Keratinocyte (primary cell): ENCODE results near the gene KCNG2. TPM values are rescaled to one million over a fixed set of nuclear protein-coding genes. Genes with fewer than 3 reads are reported as not detected.

Experiments
- DNase-seq: peaks from one replicate; pipeline ENCODE4 v3.0.0-alpha.2; 2011; ENCODE audit warnings: low read depth, missing footprints, low spot score
- FAIRE-seq: peaks from 2 replicates; lab custom pipeline; 2011; peaks lifted over from hg19 to GRCh38; lab: Jason Lieb, UNC
- H2AFZ ChIP-seq: 2 replicates; pipeline ENCODE4 v1.6.0; 2012; ENCODE audit warnings: low read length, control low read depth, inconsistent platforms; ENCODE audit not compliant: control insufficient read depth
- H3K27ac ChIP-seq: 2 replicates; pipeline ENCODE4 v1.5.1; 2011; ENCODE audit warnings: low read length; ENCODE audit not compliant: control insufficient read depth, insufficient read depth
- H3K27me3 ChIP-seq: 3 replicates; pipeline ENCODE4 v1.6.0; 2011; ENCODE audit warnings: low read length; ENCODE audit not compliant: control insufficient read depth, insufficient read depth; ENCODE audit errors: extremely low read depth
- H3K36me3 ChIP-seq, 2 experiments: 2 replicates in 1 of 2; 3 replicates in 1 of 2; pipeline ENCODE4 v1.5.1; 2011; ENCODE audit warnings: low read length in 2 of 2, mild to moderate bottlenecking in 1 of 2; ENCODE audit not compliant: control insufficient read depth in 2 of 2, insufficient read depth in 2 of 2; ENCODE audit errors: extremely low read depth in 1 of 2
- H3K4me1 ChIP-seq: 3 replicates; pipeline ENCODE4 v1.5.1; 2011; ENCODE audit warnings: low read length; ENCODE audit not compliant: control insufficient read depth, insufficient read depth; ENCODE audit errors: extremely low read depth
- H3K4me2 ChIP-seq: 3 replicates; pipeline ENCODE4 v1.6.0; 2011; ENCODE audit warnings: low read depth, low read length; ENCODE audit not compliant: control insufficient read depth, insufficient read depth; ENCODE audit errors: extremely low read depth
- H3K4me3 ChIP-seq, 3 experiments: fragments of 200-600 bp in 1 of 3; sonication (generic) in 1 of 3; 2 replicates in 2 of 3; 3 replicates in 1 of 3; pipeline ENCODE4 v1.5.1; 2011 to 2016; ENCODE audit warnings: low read length in 3 of 3, mild to moderate bottlenecking in 3 of 3, control low read depth in 2 of 3, inconsistent platforms in 1 of 3, low read depth in 1 of 3, mixed read lengths in 1 of 3, mixed run types in 1 of 3, moderate library complexity in 1 of 3; ENCODE audit not compliant: control insufficient read depth in 2 of 3, insufficient read depth in 2 of 3; ENCODE audit errors: extremely low read depth in 1 of 3
- H3K79me2 ChIP-seq: 2 replicates; pipeline ENCODE4 v1.6.0; 2012; ENCODE audit warnings: low read length; ENCODE audit not compliant: control insufficient read depth, insufficient read depth
- H3K9ac ChIP-seq: 3 replicates; pipeline ENCODE4 v1.6.0; 2011; ENCODE audit warnings: low read length; ENCODE audit not compliant: control insufficient read depth, insufficient read depth; ENCODE audit errors: extremely low read depth
- H3K9me1 ChIP-seq: 3 replicates; pipeline ENCODE4 v1.6.0; 2011; ENCODE audit warnings: low read length; ENCODE audit not compliant: control insufficient read depth, insufficient read depth; ENCODE audit errors: extremely low read depth
- H3K9me3 ChIP-seq: 2 replicates; pipeline ENCODE4 v1.5.1; 2012; ENCODE audit warnings: low read depth, low read length; ENCODE audit not compliant: control insufficient read depth
- H4K20me1 ChIP-seq: 3 replicates; pipeline ENCODE4 v1.6.0; 2011; ENCODE audit warnings: low read length; ENCODE audit not compliant: control insufficient read depth, insufficient read depth; ENCODE audit errors: extremely low read depth
- EZH2 ChIP-seq: IDR thresholded peaks from one replicate; pipeline ENCODE4 v1.6.1; 2012; ENCODE audit warnings: inconsistent platforms, mild to moderate bottlenecking, low read length, moderate library complexity
- dilution Hi-C: fragments of 300-500 bp; cut with MboI; formaldehyde crosslinking; loops from one replicate; pipeline ENCODE4 v1.7.0; 2020; ENCODE audit warnings: low sequenced_read_pairs; ENCODE audit not compliant: extremely low pct_ligation_motif_present
- polyA plus RNA-seq, 5 experiments: library from polyadenylated mRNA; depleted of rRNA in 3 of 5; stranded (reverse) in 3 of 5; stranded (forward) in 1 of 5; unstranded in 1 of 5; fragments of >200 nt; gene quantifications; 1 replicate in 1 of 5; 2 replicates in 3 of 5; 3 replicates in 1 of 5; pipeline versions ENCODE4 v1.2.1 to v1.2.3, GENCODE V29; 2011 to 2012; ENCODE audit warnings: missing spikeins in 2 of 5, low read depth in 1 of 5, low replicate concordance in 1 of 5
- TF ChIP-seq, protein P1 (sequence below), 3 experiments: IDR thresholded peaks in 1 of 3; conservative IDR thresholded peaks in 1 of 3; optimal IDR thresholded peaks in 1 of 3; 2 replicates in 2 of 3; 3 replicates in 1 of 3; pipeline versions ENCODE3 to v1.5.1; 2011; ENCODE audit warnings: low read length in 3 of 3, mild to moderate bottlenecking in 3 of 3, moderate library complexity in 2 of 3, control low read depth in 1 of 3, inconsistent platforms in 1 of 3; ENCODE audit not compliant: insufficient read depth in 2 of 3; ENCODE audit errors: extremely low read depth in 1 of 3

The KCNG2 gene
- polyA plus RNA-seq, 1 donor (not counting 4 experiments of a cell fraction or from before 2014, with no cell fraction given) = not detected

DNA sequence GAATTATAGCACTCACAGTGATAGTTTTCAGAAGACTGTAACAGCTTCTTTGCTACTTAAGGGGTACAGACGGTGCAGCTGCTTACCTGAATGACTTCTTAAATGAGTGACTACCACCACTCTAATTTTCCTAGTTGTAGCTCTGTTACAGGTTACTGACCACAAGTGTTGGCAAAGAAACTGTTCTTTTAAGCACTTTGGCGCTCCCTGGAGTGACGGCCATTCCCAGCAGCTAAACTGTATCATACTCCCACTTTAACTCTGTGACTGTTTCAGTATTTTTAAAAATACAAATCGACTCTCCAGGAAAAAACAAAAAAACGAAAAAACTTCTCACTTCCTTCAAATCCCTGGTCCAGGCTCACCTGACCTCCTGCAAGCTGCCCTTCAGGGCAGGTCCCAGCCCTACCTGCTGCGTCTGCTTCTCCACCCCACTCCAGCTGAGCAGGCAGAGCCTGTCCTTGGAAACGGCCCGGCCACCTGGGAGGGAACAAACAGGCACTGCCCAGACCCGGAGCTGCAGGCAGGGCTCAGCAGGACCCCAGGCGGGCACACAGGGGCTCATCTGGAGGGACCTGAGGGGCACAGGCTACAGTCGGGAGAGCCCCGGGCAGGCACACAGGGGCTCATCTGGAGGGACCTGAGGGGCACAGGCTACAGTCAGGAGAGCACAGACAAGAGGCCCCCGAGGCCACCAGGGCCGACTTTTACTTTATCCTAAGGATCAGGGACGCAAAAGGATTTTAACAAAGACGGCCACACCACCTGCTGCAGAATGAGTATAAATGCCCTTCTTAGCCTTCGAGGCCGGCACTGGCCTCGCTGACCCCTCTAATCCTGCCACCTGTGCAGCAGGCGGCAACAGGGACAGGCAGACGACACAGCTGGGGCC is 129.2 kb downstream of the KCNG2 start:
- no peak for FAIRE-seq
- no peak overlapping the region for H3K4me3 ChIP-seq
- no peaks in the 10 kb centered on the region for H3K27me3 ChIP-seq
- H3K79me2 ChIP-seq = peaks cover 52% of the 10 kb centered on the region
- no peaks in the 10 kb centered on the region for H4K20me1 ChIP-seq
- H3K9me1 ChIP-seq = no peaks in the 10 kb centered on the region
- no peaks in the 10 kb centered on the region for H3K4me1 ChIP-seq
- H3K9ac ChIP-seq = no peak overlapping the region
- peaks cover 6% of the 10 kb centered on the region for H3K9me3 ChIP-seq
- no peak overlapping the region for H3K27ac ChIP-seq
- H3K36me3 ChIP-seq = peaks cover 17 to 20% of the 10 kb centered on the region in 2 experiments
- TF ChIP-seq, protein P1, sequence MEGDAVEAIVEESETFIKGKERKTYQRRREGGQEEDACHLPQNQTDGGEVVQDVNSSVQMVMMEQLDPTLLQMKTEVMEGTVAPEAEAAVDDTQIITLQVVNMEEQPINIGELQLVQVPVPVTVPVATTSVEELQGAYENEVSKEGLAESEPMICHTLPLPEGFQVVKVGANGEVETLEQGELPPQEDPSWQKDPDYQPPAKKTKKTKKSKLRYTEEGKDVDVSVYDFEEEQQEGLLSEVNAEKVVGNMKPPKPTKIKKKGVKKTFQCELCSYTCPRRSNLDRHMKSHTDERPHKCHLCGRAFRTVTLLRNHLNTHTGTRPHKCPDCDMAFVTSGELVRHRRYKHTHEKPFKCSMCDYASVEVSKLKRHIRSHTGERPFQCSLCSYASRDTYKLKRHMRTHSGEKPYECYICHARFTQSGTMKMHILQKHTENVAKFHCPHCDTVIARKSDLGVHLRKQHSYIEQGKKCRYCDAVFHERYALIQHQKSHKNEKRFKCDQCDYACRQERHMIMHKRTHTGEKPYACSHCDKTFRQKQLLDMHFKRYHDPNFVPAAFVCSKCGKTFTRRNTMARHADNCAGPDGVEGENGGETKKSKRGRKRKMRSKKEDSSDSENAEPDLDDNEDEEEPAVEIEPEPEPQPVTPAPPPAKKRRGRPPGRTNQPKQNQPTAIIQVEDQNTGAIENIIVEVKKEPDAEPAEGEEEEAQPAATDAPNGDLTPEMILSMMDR (optimal IDR thresholded peaks at IDR 0.05 in 1 of 3, IDR thresholded peaks at IDR 0.05 in 1 of 3, conservative IDR thresholded peaks at IDR 0.05 in 1 of 3; ENCODE audit: extremely low read depth in 1 of 3, insufficient read depth in 2 of 3, low read length in 3 of 3) = no peak
- TF ChIP-seq EZH2 = no peak
- DNase-seq = no peak
- no peak overlapping the region for H2AFZ ChIP-seq
- H3K4me2 ChIP-seq = no peak overlapping the region
- dilution Hi-C loops = no loop called here

DNA sequence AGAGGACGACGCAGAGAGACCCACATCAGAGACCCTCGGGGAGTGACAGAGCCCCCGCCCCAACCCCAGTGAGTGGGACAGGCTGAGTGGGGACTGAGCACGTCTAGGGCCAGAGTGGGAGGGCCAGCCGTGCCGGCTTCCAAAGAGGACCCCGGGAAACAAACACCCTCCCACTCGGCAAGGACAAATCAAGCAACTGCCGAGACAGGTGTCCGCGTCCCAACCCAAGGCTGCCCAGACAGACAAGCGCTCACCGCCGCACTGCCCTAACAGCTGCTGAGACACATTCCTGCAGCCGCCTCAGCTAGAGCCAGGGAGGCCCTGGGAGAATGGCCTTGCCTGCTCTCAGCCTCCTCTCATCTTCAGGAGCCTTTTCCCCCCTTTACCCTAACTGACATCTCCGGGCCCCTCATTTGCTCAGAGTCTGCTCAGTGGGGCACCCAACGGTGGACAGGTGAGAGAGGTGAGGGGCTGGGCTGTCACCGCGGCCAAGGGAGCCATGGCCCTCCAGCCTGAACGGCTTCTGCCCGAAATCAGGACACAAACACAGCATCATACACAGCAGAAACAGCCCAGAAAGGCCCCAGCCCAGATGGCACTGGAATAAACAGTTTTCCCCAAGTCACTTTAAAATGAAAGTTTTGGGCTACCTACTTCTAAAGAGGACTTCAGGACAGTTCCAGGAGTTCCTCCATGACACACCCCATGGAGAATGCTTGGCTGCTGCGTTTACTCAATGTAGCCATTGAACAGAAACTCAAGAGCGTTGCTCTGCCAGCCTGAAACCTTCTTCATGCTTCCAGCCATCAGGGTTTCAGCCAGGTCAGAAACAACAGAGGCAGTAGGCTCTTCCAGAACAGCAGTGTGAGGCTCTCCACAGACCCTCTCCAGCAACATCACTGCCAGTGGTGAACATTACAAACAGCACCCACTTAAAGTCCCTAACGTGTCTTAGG is 130.1 kb downstream of the KCNG2 start:
- H3K27ac ChIP-seq = no peak overlapping the region
- no peaks in the 10 kb centered on the region for H3K4me1 ChIP-seq
- dilution Hi-C loops = no loop called here
- peaks cover 12 to 17% of the 10 kb centered on the region in 2 experiments for H3K36me3 ChIP-seq
- no peaks in the 10 kb centered on the region for H3K9me1 ChIP-seq
- DNase-seq (no peak), FAIRE-seq (no peak)
- no peak overlapping the region for H3K4me2 ChIP-seq
- TF ChIP-seq, protein P1 (optimal IDR thresholded peaks at IDR 0.05 in 1 of 3, IDR thresholded peaks at IDR 0.05 in 1 of 3, conservative IDR thresholded peaks at IDR 0.05 in 1 of 3; ENCODE audit: extremely low read depth in 1 of 3, insufficient read depth in 2 of 3, low read length in 3 of 3) = no peak
- no peak overlapping the region for H3K9ac ChIP-seq
- no peak overlapping the region for H3K4me3 ChIP-seq
- no peaks in the 10 kb centered on the region for H4K20me1 ChIP-seq
- peaks cover 52% of the 10 kb centered on the region for H3K79me2 ChIP-seq
- no peaks in the 10 kb centered on the region for H3K27me3 ChIP-seq
- H2AFZ ChIP-seq = no peak overlapping the region
- peaks cover 6% of the 10 kb centered on the region for H3K9me3 ChIP-seq
